Neural progenitor cell (in vitro differentiated cells): Measurements from ENCODE around the gene NGRN. TPM values are rescaled to one million over a fixed set of nuclear protein-coding genes. Genes with fewer than 3 reads are reported as not detected.
"Not testable (repeated sequence)": the region's sequence is repeated elsewhere in the genome, so short reads cannot be mapped to it uniquely, and the experiment has no call there.

Source experiments
- DNase-seq: peaks from one replicate; pipeline ENCODE4 v3.0.0-alpha.2; 2016; ENCODE audit warnings: low spot score
- H2AFZ ChIP-seq: fragments of 200-600 bp; sonication (generic); replicated peaks from 2 replicates; pipeline ENCODE4 v1.6.1; 2016; ENCODE audit warnings: antibody characterized with exemption
- H3F3A ChIP-seq: fragments of 200-600 bp; sonication (generic); 2 replicates; pipeline ENCODE4 v1.6.1; 2016; ENCODE audit warnings: antibody characterized with exemption, low read depth
- H3K27ac ChIP-seq: fragments of 200-600 bp; sonication (generic); 2 replicates; pipeline ENCODE4 v1.5.1; 2016; ENCODE audit warnings: mild to moderate bottlenecking
- H3K27me3 ChIP-seq: fragments of 200-600 bp; sonication (generic); 2 replicates; pipeline ENCODE4 v1.6.1; 2016; ENCODE audit warnings: mild to moderate bottlenecking, moderate library complexity
- H3K36me3 ChIP-seq: fragments of 200-600 bp; sonication (generic); 2 replicates; pipeline ENCODE4 v1.5.1; 2016
- H3K4me1 ChIP-seq: fragments of 200-600 bp; sonication (generic); 2 replicates; pipeline ENCODE4 v1.6.1; 2016; ENCODE audit warnings: mixed run types
- H3K4me2 ChIP-seq: fragments of 200-600 bp; sonication (generic); 2 replicates; pipeline ENCODE4 v1.6.1; 2016
- H3K4me3 ChIP-seq: fragments of 200-600 bp; sonication (generic); 2 replicates; pipeline ENCODE4 v1.5.1; 2016
- H3K79me2 ChIP-seq: fragments of 200-600 bp; sonication (generic); 2 replicates; pipeline ENCODE4 v1.6.1; 2016; ENCODE audit warnings: low read depth
- H3K9ac ChIP-seq: fragments of 200-600 bp; sonication (generic); 2 replicates; pipeline ENCODE4 v1.6.1; 2016
- H3K9me3 ChIP-seq: fragments of 200-600 bp; sonication (generic); 2 replicates; pipeline ENCODE4 v1.5.1; 2016; ENCODE audit warnings: low read depth
- H4K20me1 ChIP-seq: fragments of 200-600 bp; sonication (generic); 2 replicates; pipeline ENCODE4 v1.6.1; 2016; ENCODE audit warnings: low read depth
- H3K27ac Mint-ChIP-seq: 3 replicates; pipeline ENCODE4 v1.8.0; 2021; ENCODE audit warnings: mixed read lengths
- H3K27me3 Mint-ChIP-seq: 2 replicates; pipeline ENCODE4 v1.8.0; 2022; ENCODE audit warnings: low read depth, mild to moderate bottlenecking, inconsistent platforms, moderate library complexity, mixed read lengths; ENCODE audit not compliant: insufficient read depth
- H3K36me3 Mint-ChIP-seq: 3 replicates; pipeline ENCODE4 v1.8.0; 2021; ENCODE audit warnings: mixed read lengths
- H3K4me1 Mint-ChIP-seq: 3 replicates; pipeline ENCODE4 v1.8.0; 2021; ENCODE audit warnings: mixed read lengths
- H3K4me3 Mint-ChIP-seq: 3 replicates; pipeline ENCODE4 v1.8.0; 2021; ENCODE audit warnings: mild to moderate bottlenecking, moderate library complexity, mixed read lengths
- H3K9me3 Mint-ChIP-seq: 3 replicates; pipeline ENCODE4 v1.8.0; 2020; ENCODE audit warnings: mixed read lengths
- CTCF ChIP-seq: fragments of 200-600 bp; sonication (generic); IDR thresholded peaks from 2 replicates; pipeline ENCODE4 v1.5.1; 2017; ENCODE audit warnings: antibody characterized with exemption, mild to moderate bottlenecking
- EZH2 ChIP-seq: fragments of 200-600 bp; sonication (generic); IDR thresholded peaks from 2 replicates; pipeline ENCODE4 v1.6.1; 2017; ENCODE audit warnings: antibody characterized with exemption, mild to moderate bottlenecking, moderate library complexity
- EZH2phosphoT487 ChIP-seq: fragments of 200-600 bp; sonication (generic); IDR thresholded peaks from 2 replicates; pipeline ENCODE4 v1.6.1; 2017; ENCODE audit warnings: antibody characterized with exemption
- total RNA-seq: library from RNA; depleted of rRNA; stranded (reverse); fragments of >200 nt; gene quantifications from 2 replicates; pipeline ENCODE4 v1.2.3, GENCODE V29; 2015; ENCODE audit warnings: low replicate concordance

NGRN gene
- total RNA-seq, 1 donor from 2014 or later: 47.8 TPM

- no peaks in the 10 kb centered on the region for H3K27me3 ChIP-seq
- H3F3A ChIP-seq: no peaks in the 10 kb centered on the region
- H3K4me2 ChIP-seq: no peak overlapping the region
- Mint-ChIP-seq H3K36me3 (no peaks in the 10 kb centered on the region), H3K9me3 (no peaks in the 10 kb centered on the region), H3K27ac (no peak overlapping the region), H3K27me3 (peaks cover 7% of the 10 kb centered on the region), H3K4me3 (no peak overlapping the region), H3K4me1 (peaks cover 5% of the 10 kb centered on the region)
- no peak overlapping the region for H3K27ac ChIP-seq
- H3K4me1 ChIP-seq: no peaks in the 10 kb centered on the region
- H3K36me3 ChIP-seq: no peaks in the 10 kb centered on the region
- H3K4me3 ChIP-seq: no peak overlapping the region
- no peaks in the 10 kb centered on the region for H3K9me3 ChIP-seq
- DNase-seq: no peak
- no peaks in the 10 kb centered on the region for H4K20me1 ChIP-seq
- TF ChIP-seq EZH2: no peak
- TF ChIP-seq CTCF: no peak
- TF ChIP-seq EZH2phosphoT487: no peak
- H3K9ac ChIP-seq: no peak overlapping the region
- H2AFZ ChIP-seq: no peak overlapping the region
- H3K79me2 ChIP-seq: no peaks in the 10 kb centered on the region
Observed at GRCh38 chr15:90257776-90258175, 7.7 kb upstream of the NGRN start.

- Histone ChIP-seq H3K36me3 (no peaks in the 10 kb centered on the region), H4K20me1 (no peaks in the 10 kb centered on the region), H3F3A (no peaks in the 10 kb centered on the region), H3K4me1 (no peaks in the 10 kb centered on the region), H3K4me3 (no peak overlapping the region), H3K9ac (no peak overlapping the region), H3K79me2 (no peaks in the 10 kb centered on the region), H3K4me2 (no peak overlapping the region), H3K27ac (no peak overlapping the region), H3K27me3 (no peaks in the 10 kb centered on the region), H3K9me3 (no peaks in the 10 kb centered on the region), H2AFZ (no peak overlapping the region)
- Mint-ChIP-seq H3K9me3 (no peaks in the 10 kb centered on the region), H3K36me3 (no peaks in the 10 kb centered on the region), H3K4me3 (no peak overlapping the region), H3K27ac (no peak overlapping the region), H3K27me3 (peaks cover 5% of the 10 kb centered on the region), H3K4me1 (peaks cover 5% of the 10 kb centered on the region)
- no peak for DNase-seq
- TF ChIP-seq CTCF: no peak
- TF ChIP-seq EZH2phosphoT487: no peak
- no peak for TF ChIP-seq EZH2
Observed at GRCh38 chr15:90259524-90259923, 5.9 kb upstream of the NGRN start.

- not testable (repeated sequence) for H3K9ac ChIP-seq, H3K27ac Mint-ChIP-seq, H3F3A ChIP-seq, H3K4me3 Mint-ChIP-seq, H3K36me3 ChIP-seq, H3K27me3 ChIP-seq, H4K20me1 ChIP-seq, H3K27ac ChIP-seq, H3K4me1 ChIP-seq, H3K4me3 ChIP-seq, H3K27me3 Mint-ChIP-seq, H3K79me2 ChIP-seq, H3K4me2 ChIP-seq, H3K4me1 Mint-ChIP-seq, H3K9me3 ChIP-seq, H2AFZ ChIP-seq, H3K36me3 Mint-ChIP-seq, H3K9me3 Mint-ChIP-seq, DNase-seq
Observed at GRCh38 chr15:90260731-90261130, 4.7 kb upstream of the NGRN start.

GRCh38 chr15:90261811-90262210 is 3.7 kb upstream of the NGRN start:
- Histone ChIP-seq H3K9ac (no peak overlapping the region), H3K4me2 (no peak overlapping the region), H3K27ac (no peak overlapping the region), H3K4me1 (peaks cover 9% of the 10 kb centered on the region), H3K36me3 (no peaks in the 10 kb centered on the region), H3K4me3 (no peak overlapping the region), H3K9me3 (no peaks in the 10 kb centered on the region), H3F3A (no peaks in the 10 kb centered on the region), H4K20me1 (peaks cover 4% of the 10 kb centered on the region), H2AFZ (no peak overlapping the region), H3K27me3 (no peaks in the 10 kb centered on the region), H3K79me2 (peaks cover 13% of the 10 kb centered on the region)
- Mint-ChIP-seq H3K9me3 (no peaks in the 10 kb centered on the region), H3K4me3 (no peak overlapping the region), H3K27me3 (peaks cover 7% of the 10 kb centered on the region), H3K36me3 (no peaks in the 10 kb centered on the region), H3K4me1 (peaks cover 8% of the 10 kb centered on the region), H3K27ac (no peak overlapping the region)
- DNase-seq: no peak
- TF ChIP-seq EZH2phosphoT487 (no peak), CTCF (no peak), EZH2 (no peak)
